ENCODE data around the gene S100A3. TPM values are rescaled to one million over a fixed set of nuclear protein-coding genes. Genes with fewer than 3 reads are reported as not detected.
A peak's percentile ranks its signal among the peaks of the same experiment; 100 is the strongest.

Gene S100A3
- 0.07 TPM for polyA plus RNA-seq (2013, experiment 1 of 2)
- polyA plus RNA-seq (2013, experiment 2 of 2): 0.15 TPM

- no peak within 1 kb of the TSS for H3K9ac ChIP-seq (ENCODE audit: low read depth, low read length, poor library complexity)
- H2BK12ac ChIP-seq (ENCODE audit: low read length): peak within 1 kb of the TSS; percentile 97
- peaks cover 13 to 37% of the 10 kb centered on the region in 2 donors for H3K4me1 ChIP-seq (ENCODE audit: control insufficient read depth in 2 of 2, insufficient read depth in 1 of 2, low read depth in 1 of 2, low read length in 2 of 2)
- no peak within 1 kb of the TSS for H3K27ac ChIP-seq (replicated peaks; ENCODE audit: low read length)
- H3K18ac ChIP-seq (ENCODE audit: low read length): peak within 1 kb of the TSS; percentile 88
- peak within 1 kb of the TSS; percentile 10 for H2AFZ ChIP-seq (ENCODE audit: low read length)
- peak within 1 kb of the TSS; percentile 85 for H3K14ac ChIP-seq (ENCODE audit: low read length)
- H4K8ac ChIP-seq (ENCODE audit: low read depth, low read length): no peak within 1 kb of the TSS
- H3K4me2 ChIP-seq (ENCODE audit: insufficient read depth, low read length, poor library complexity, severe bottlenecking): no peak within 1 kb of the TSS
- peak within 1 kb of the TSS; percentile 89 for H2BK5ac ChIP-seq (ENCODE audit: low read length)
- no peak within 1 kb of the TSS for H3K4me3 ChIP-seq (ENCODE audit: low read length in 2 of 2)
- H2BK120ac ChIP-seq (ENCODE audit: low read depth, low read length): peak within 1 kb of the TSS; percentile 41
- peak within 1 kb of the TSS; percentile 76 for H2AK5ac ChIP-seq (ENCODE audit: low read depth, low read length)
- peak within 1 kb of the TSS; percentile 76 for H4K91ac ChIP-seq (ENCODE audit: low read depth, low read length, poor library complexity)
- no peak within 1 kb of the TSS for H3K23ac ChIP-seq (ENCODE audit: low read depth, low read length, poor library complexity)
- peak within 1 kb of the TSS; percentile 77 for H2BK15ac ChIP-seq (ENCODE audit: low read length)
- H3K4ac ChIP-seq (ENCODE audit: low read length): peak within 1 kb of the TSS; percentile 95
- no peaks in the 10 kb centered on the region for H3K79me1 ChIP-seq (ENCODE audit: low read depth, low read length)
- no peaks in the 10 kb centered on the region for H3K36me3 ChIP-seq (replicated peaks in 1 of 2; ENCODE audit: control insufficient read depth in 2 of 2, insufficient read depth in 2 of 2, low read length in 2 of 2)
- no CpG with 5 or more reads among the region's 14 CpGs for WGBS, 2 donors (ENCODE audit: extremely low coverage in 2 of 2, insufficient read length in 2 of 2, insufficient replicate concordance in 1 of 2)
- peaks cover 0 to 33% (median 0%) of the 10 kb centered on the region in 3 experiments for H3K27me3 ChIP-seq (ENCODE audit: control insufficient read depth in 3 of 3, insufficient read depth in 3 of 3, low read depth in 1 of 3, low read length in 3 of 3)
- H3K9me3 ChIP-seq (replicated peaks in 1 of 2; ENCODE audit: control insufficient read depth in 2 of 2, insufficient read depth in 1 of 2, low read depth in 1 of 2, low read length in 2 of 2): no peaks in the 10 kb centered on the region
- DNase-seq (ENCODE audit: low spot score): no peak
Observed at GRCh38 chr1:153548722-153549688, at the start of gene S100A3. Gene S100A3, minus strand, starts transcription at chr1:153549258. Its CDS starts 773 bp downstream, at chr1:153548485.

- H3K9me3 ChIP-seq (replicated peaks in 1 of 2; ENCODE audit: control insufficient read depth in 2 of 2, insufficient read depth in 1 of 2, low read depth in 1 of 2, low read length in 2 of 2): peaks cover 0 to 2% of the 10 kb centered on the region in 2 donors
- peak overlapping the region; percentile 78 for H2AFZ ChIP-seq (ENCODE audit: low read length)
- H3K27ac ChIP-seq (replicated peaks; ENCODE audit: low read length): no peak overlapping the region
- H4K91ac ChIP-seq (ENCODE audit: low read depth, low read length, poor library complexity): no peak overlapping the region
- H3K23ac ChIP-seq (ENCODE audit: low read depth, low read length, poor library complexity): no peak overlapping the region
- H3K79me1 ChIP-seq (ENCODE audit: low read depth, low read length): no peaks in the 10 kb centered on the region
- H4K8ac ChIP-seq (ENCODE audit: low read depth, low read length): no peak overlapping the region
- no peak overlapping the region for H3K18ac ChIP-seq (ENCODE audit: low read length)
- no peak overlapping the region for H2BK120ac ChIP-seq (ENCODE audit: low read depth, low read length)
- no peak overlapping the region for H2AK5ac ChIP-seq (ENCODE audit: low read depth, low read length)
- H3K27me3 ChIP-seq (ENCODE audit: control insufficient read depth in 3 of 3, insufficient read depth in 3 of 3, low read depth in 1 of 3, low read length in 3 of 3): no peaks in the 10 kb centered on the region
- peaks cover 0 to 7% of the 10 kb centered on the region in 2 donors for H3K4me1 ChIP-seq (ENCODE audit: control insufficient read depth in 2 of 2, insufficient read depth in 1 of 2, low read depth in 1 of 2, low read length in 2 of 2)
- DNase-seq (ENCODE audit: low spot score): no peak
- H3K36me3 ChIP-seq (replicated peaks in 1 of 2; ENCODE audit: control insufficient read depth in 2 of 2, insufficient read depth in 2 of 2, low read length in 2 of 2): no peaks in the 10 kb centered on the region
- H3K14ac ChIP-seq (ENCODE audit: low read length): no peak overlapping the region
- no peak overlapping the region for H2BK5ac ChIP-seq (ENCODE audit: low read length)
- no peak overlapping the region for H3K4ac ChIP-seq (ENCODE audit: low read length)
- H3K4me2 ChIP-seq (ENCODE audit: insufficient read depth, low read length, poor library complexity, severe bottlenecking): no peak overlapping the region
- H3K4me3 ChIP-seq (ENCODE audit: low read length in 2 of 2): no peak overlapping the region
- H2BK12ac ChIP-seq (ENCODE audit: low read length): no peak overlapping the region
- H2BK15ac ChIP-seq (ENCODE audit: low read length): no peak overlapping the region
- no CpG with 5 or more reads among the region's 7 CpGs for WGBS, 2 donors (ENCODE audit: extremely low coverage in 2 of 2, insufficient read length in 2 of 2, insufficient replicate concordance in 1 of 2)
- H3K9ac ChIP-seq (ENCODE audit: low read depth, low read length, poor library complexity): no peak overlapping the region
Observed at GRCh38 chr1:153598309-153599172, 49.5 kb upstream of the S100A3 start.

GRCh38 chr1:153597206-153597605 lies 48.1 kb upstream of the S100A3 start:
- peaks cover 0 to 15% of the 10 kb centered on the region in 2 donors for H3K4me1 ChIP-seq (ENCODE audit: control insufficient read depth in 2 of 2, insufficient read depth in 1 of 2, low read depth in 1 of 2, low read length in 2 of 2)
- no peak overlapping the region for H2BK5ac ChIP-seq (ENCODE audit: low read length)
- H3K23ac ChIP-seq (ENCODE audit: low read depth, low read length, poor library complexity): no peak overlapping the region
- no peak overlapping the region for H3K14ac ChIP-seq (ENCODE audit: low read length)
- peaks cover 0 to 2% of the 10 kb centered on the region in 2 donors for H3K9me3 ChIP-seq (replicated peaks in 1 of 2; ENCODE audit: control insufficient read depth in 2 of 2, insufficient read depth in 1 of 2, low read depth in 1 of 2, low read length in 2 of 2)
- no peaks in the 10 kb centered on the region for H3K27me3 ChIP-seq (ENCODE audit: control insufficient read depth in 3 of 3, insufficient read depth in 3 of 3, low read depth in 1 of 3, low read length in 3 of 3)
- no peak overlapping the region for H2BK12ac ChIP-seq (ENCODE audit: low read length)
- no peak overlapping the region for H3K4ac ChIP-seq (ENCODE audit: low read length)
- no peak overlapping the region for H3K9ac ChIP-seq (ENCODE audit: low read depth, low read length, poor library complexity)
- H2AFZ ChIP-seq (ENCODE audit: low read length): no peak overlapping the region
- no peaks in the 10 kb centered on the region for H3K36me3 ChIP-seq (replicated peaks in 1 of 2; ENCODE audit: control insufficient read depth in 2 of 2, insufficient read depth in 2 of 2, low read length in 2 of 2)
- no peak for DNase-seq (ENCODE audit: low spot score)
- no CpG with 5 or more reads among the region's 6 CpGs for WGBS, 2 donors (ENCODE audit: extremely low coverage in 2 of 2, insufficient read length in 2 of 2, insufficient replicate concordance in 1 of 2)
- H3K27ac ChIP-seq (replicated peaks; ENCODE audit: low read length): no peak overlapping the region
- H2BK15ac ChIP-seq (ENCODE audit: low read length): no peak overlapping the region
- H3K4me2 ChIP-seq (ENCODE audit: insufficient read depth, low read length, poor library complexity, severe bottlenecking): no peak overlapping the region
- no peak overlapping the region for H3K18ac ChIP-seq (ENCODE audit: low read length)
- no peak overlapping the region for H4K91ac ChIP-seq (ENCODE audit: low read depth, low read length, poor library complexity)
- no peaks in the 10 kb centered on the region for H3K79me1 ChIP-seq (ENCODE audit: low read depth, low read length)
- no peak overlapping the region for H2AK5ac ChIP-seq (ENCODE audit: low read depth, low read length)
- H3K4me3 ChIP-seq (ENCODE audit: low read length in 2 of 2): no peak overlapping the region
- no peak overlapping the region for H2BK120ac ChIP-seq (ENCODE audit: low read depth, low read length)
- no peak overlapping the region for H4K8ac ChIP-seq (ENCODE audit: low read depth, low read length)

Data from neuronal stem cell (in vitro differentiated cells).